ENCODE measurements around the gene SYT1. TPM values are rescaled to one million over a fixed set of nuclear protein-coding genes. Genes with fewer than 3 reads are reported as not detected.
"Not testable (repeated sequence)": the region's sequence is repeated elsewhere in the genome, so short reads cannot be mapped to it uniquely, and the experiment has no call there.

The SYT1 gene
- 0.43 TPM for polyA plus RNA-seq (2013, experiment 1 of 2; ENCODE audit: insufficient read length)
- 0.36 TPM for polyA plus RNA-seq (2013, experiment 2 of 2; ENCODE audit: insufficient read length)

DNA sequence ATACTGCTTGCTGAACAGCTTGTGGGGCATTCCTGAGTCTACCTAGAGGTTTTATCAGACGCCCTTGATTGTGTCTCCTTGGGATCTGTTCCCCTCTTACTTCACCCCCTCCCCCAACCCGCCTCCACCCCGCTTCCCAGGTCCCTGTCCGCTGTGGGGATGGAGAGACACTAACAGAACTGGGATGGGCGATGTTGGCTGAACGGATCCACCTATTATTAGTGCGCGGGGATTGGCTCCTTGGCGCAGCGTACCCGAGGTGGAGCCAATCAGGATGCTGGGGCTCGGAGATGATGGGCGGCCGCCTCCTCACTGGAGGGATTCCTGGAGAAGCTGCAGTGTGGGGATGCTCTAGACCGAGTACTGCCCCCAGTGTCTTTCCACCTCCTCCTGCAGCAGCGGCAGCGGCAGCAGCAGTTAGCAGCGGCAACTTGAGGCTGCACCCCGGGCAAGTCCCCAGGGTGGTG lies at the start of gene SYT1:
Gene SYT1, plus strand, starts transcription at position 372 of the 467 bp plus-strand sequence.
- DNase-seq: peak; percentile 71

DNA sequence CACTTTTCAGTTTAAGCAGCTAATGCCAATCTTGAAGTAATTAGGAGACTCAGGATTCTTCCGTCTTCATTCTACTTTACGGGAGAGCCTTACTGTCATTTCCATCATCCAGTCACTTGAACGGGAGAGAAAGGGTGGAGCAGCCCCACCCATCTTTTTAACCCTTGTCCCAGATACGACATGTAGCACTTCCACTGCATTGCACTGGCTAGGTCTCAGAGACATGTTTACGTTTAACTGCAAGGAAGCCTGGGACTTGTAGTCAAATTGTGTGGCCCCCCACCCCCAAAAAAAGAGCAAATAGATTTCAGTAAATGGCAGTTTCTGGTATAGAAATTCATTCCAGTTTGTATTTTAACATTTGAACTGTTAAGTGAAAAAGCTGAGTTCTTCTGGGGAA lies 46.1 kb upstream of the SYT1 start:
- no peak for DNase-seq

DNA sequence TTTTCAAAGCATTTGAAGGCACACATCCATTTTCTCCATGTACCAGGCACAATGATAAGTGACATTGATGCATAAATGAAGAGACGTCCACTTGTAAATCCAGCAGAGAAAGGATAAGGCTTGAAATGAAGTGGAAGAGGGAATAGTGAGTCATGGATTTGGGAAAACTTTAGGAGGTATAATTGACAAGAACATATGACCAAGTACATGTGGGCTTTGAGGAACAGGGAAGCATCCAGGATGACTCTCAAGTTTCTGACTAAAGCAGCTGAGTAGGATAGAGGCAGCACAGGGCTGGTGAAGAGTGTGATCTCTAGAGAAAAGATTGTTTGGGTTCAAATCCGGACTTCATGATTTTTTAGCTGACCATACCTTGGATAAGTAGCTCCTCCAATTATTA lies 43.6 kb upstream of the SYT1 start:
- no peak for DNase-seq

DNA sequence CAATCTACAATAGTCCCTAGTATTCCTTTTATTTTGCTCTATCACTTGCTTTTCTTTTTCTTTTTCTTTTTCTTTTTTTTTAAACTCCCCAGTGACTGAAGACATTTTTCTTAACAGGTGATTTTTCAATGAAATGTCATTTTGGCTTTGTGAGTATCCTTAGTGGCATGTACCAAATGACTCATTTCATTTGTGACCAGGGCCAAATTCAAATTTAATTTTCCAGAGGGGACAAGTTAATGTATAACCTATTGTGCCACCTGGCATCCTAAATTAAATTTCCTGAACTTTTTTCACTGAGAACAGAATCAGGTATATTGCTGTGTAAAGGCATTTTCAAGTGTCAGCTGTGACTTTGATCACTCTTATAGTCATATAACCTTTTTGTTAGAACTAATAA lies 39.7 kb upstream of the SYT1 start:
- DNase-seq: no peak

DNA sequence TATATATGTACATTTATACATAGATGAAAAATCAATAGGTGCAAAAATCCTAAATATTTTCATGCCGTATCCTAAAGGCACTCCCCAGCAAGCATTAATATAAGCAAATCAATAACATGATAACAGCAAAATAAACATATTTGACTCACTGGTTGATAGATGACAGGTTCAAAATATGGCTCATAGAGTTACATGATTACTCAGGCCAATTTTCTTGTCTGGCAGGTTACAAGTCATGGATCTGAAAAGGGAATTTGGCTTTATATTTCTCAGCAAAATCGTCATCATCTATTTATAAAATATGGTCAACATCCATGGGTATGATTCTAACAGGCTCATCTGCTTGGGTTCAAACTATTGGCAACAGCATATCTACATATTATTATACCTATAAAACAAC lies 34.9 kb upstream of the SYT1 start:
- no peak for DNase-seq

DNA sequence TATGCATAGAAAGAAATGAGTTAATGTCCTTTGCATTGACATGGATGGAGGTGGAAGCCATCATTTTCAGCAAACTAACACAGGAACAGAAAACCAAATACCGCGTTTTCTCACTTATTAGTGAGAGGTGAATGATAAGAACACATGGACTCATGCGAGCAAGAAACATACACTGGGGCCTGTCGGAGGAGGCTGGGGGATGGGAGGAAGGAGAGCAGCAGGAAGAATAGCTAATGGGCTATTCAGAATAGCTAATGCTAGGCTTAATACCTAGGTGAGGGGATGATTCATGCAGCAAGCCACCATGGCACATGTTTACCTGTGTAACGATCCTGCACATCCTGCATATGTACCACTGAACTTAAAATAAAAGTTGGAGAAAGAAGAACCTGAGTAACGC lies 29.1 kb upstream of the SYT1 start:
- DNase-seq: no peak

DNA sequence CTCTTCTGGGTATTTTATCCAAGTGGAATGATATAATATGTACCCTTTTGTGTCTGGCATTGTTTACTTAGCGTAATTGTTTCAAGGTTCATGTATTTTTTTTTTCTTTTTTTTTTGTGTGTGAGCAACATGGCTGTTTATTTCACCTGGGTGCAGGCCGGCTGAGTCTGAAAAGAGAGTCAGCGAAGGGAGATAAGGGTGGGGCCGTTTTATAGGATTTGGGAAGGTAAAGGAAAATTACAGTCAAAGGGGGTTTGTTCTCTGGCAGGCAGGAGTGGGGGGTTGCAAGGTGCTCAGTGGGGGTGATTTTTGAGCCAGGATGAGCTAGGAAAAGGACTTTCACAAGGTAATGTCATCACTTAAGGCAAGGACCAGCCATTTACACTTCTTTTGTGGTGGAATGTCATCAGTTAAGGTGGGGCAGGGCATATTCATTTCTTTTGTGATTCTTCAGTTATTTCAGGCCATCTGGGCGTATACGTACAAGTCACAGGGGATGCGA lies 24.0 kb upstream of the SYT1 start:
- not testable (repeated sequence) for DNase-seq

DNA sequence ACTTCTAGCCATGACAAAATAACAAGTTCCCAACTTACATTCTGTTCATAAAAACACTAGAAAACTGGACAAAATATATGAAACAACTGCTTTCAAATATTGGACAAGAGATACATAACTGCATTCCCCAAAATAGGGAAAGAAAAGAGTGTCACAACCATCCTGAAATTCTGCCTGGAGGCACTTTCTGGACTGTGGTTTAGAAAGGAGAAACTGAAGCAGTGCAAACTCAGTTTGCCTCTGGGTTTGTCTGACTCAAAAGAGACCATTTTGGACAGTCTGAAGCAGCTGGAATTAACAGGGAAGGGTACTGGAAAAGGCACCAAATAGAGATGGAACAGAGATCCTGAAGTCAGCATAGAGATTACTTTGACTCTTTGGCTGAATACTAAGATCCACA lies 11.3 kb upstream of the SYT1 start:
- no peak for DNase-seq

DNA sequence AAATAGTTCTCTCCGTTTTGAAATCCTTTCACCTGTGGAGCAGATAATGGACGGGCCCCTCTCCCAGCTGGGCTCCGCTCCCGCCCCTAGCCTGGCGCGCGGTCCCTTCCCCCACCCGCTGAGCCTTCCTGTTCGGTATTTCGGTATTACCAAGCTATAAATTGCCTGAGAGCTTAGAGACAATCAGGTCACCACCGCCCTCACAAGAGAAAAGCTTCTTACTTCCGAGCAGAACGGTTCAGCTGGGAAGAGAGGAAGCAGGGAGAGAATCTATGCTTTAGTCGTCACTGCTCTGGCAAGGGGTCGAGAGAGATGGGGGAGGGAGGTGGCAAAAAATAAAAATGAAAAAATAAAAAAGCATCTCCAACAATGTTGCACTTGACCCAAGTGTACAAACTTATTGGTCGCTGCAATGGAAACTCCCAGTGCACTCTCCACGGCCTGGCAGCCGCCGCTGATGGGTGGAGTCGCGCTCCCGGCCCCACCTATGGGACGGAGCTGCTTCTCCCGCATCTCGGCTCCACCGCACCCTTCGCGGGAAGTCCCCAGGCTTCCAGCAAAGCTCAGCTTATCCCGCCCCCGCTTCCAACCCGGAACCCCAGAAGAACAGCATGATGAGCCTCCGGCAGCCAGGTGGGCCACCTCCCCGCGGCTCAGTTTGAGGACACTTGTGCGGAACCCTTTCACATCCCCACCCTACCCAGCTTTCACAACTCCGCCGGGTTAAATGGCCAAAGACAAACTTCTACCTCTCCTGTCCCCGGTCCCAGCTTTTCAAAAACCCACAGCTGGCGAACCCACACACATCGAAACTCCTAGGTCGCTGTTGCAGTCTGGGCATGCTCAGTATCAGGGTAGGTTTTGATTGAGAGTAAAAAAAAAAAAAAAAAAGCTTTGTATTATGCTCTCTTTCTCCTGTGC lies 832 bp upstream of the SYT1 start:
- peak; percentile 16 for DNase-seq

DNA sequence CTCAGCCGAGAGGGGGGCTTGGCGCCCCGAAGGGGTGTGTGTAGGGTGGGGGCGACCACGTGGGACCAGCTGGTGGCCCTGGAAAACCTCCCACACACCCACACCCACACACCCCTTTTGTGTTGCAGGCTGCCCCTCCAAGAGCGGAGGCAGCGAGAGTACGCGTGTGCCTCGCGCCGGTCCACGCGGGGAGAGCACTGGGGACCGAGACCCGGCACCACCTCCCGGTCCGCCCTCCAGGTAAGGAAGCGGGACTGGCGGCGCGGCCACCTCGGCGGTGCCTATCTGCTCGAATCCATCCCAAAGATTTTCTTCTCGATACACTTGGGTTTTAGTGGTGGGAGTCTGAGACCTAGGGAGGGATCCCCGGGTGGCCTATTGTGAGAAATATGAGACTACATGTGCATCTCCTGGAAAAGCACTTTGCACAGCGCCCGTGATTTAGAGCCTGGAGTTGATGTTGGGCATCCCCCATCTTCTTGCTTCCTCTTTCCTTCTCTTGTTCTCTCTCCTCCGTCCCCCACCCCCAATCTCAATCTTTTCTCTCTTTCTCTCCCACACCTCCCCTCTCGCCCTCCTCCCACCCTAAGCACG lies 393 bp downstream of the SYT1 start:
- no peak for DNase-seq

DNA sequence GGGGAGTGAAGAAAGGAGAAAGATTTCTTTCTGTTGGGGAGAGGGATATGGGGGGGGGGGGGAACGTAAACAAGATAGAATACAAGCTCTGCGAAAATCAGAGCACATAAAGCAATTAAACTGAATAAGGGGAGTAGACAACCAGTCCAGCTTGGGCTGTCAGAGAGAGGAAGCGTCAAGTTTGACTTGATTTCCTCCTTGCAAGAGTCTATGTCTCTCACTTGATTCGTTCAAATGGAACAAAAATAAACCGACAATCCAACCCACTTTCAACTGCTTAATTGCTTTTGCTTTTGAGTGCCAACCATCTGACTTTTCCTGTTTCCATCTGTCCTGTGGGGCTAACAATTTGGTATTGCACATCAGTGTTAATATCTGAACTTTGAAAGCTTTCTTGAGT lies 942 bp downstream of the SYT1 start:
- no peak for DNase-seq

DNA sequence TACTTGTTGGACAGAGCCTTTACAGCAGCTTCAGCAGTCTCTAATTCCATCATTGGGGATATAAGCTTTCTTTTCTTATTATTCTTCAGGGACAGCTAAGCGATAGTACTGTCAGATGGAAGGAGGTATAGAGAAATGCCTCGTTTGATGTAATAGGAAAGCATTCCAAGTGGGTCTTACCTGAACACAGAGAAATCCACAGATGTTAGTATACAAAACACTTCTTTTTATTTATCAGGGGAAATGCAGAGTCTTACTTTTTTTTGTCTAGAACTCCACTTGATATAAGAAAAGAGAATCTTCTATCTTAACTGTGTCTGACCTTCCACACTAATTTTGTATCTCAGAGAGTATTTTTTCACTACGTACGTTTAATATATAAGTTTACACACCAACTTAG lies 1.9 kb downstream of the SYT1 start:
- DNase-seq: no peak

DNA sequence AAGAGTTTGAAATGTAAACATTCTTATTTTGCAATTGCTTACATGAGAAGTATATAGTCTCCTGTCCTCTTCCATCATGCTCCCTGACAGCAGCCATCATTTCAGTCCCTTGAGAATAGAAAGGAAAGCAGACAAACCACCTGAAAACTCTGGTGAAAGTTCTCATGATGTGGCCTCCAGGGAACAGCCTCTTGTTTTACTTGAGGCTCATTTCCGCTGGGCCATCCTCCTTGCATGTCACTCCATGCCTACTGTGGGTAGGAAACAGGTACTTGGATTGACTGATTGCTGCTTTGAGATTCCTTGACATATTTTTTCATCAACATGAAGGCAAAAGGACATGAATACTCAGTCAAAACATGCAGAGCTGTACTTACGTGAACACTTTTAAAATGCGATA lies 6.0 kb downstream of the SYT1 start:
- DNase-seq: no peak

DNA sequence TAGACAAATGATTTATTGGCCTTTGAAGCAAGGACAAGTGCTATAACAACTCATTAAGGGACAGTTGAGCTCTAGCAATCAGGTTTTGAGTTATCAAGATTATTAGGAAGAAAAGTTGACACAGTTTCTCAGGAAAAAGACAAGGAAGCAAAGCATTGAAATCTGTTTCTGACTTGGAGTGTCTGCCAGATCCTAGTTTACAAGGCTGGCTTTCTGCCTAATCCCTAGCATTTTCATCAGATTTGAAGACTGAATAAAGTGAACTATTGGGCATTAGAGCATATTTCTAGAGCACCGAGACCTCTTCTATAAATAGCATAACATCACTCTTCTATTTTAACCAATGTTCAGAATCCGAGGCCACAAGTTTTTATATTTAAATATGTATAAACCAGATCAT lies 7.0 kb downstream of the SYT1 start:
- DNase-seq: no peak

DNA sequence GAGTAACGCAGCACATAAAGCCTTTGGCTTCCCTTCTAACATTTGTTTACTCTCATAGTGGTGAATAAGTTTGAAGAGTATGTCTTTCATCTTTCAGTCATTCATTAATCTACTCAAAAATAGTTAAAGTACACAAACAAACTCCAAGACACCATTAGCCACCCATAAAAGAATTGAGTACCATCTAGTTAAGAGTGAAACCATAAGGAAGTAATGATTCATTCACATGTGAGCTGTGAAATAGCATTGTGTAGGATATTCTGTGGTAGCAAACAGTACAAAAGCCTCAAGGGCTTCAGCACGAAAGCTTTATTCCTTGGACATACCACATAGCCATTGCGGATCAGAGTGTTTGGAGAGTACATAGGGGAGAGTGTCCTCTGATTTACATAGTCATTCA lies 13.9 kb downstream of the SYT1 start:
- DNase-seq: no peak

DNA sequence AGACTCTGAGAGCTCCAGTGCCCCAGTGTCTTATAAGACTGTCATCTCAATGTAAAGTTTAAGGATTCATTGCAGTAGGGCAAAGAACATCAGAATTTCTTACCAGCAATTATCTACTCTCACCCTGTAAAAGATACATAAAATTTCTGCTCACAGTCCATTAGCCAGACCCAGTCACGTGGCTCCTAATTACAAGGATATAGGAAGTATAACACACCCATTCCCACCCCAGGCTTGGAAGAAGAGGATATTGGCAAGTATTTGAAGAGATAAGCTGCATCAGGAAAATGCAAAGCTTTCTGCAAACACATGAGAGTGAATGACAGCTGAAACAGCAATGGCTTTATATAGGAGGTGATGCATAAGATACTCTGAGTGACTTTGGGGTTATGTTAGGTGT lies 14.3 kb downstream of the SYT1 start:
- DNase-seq: no peak

DNA sequence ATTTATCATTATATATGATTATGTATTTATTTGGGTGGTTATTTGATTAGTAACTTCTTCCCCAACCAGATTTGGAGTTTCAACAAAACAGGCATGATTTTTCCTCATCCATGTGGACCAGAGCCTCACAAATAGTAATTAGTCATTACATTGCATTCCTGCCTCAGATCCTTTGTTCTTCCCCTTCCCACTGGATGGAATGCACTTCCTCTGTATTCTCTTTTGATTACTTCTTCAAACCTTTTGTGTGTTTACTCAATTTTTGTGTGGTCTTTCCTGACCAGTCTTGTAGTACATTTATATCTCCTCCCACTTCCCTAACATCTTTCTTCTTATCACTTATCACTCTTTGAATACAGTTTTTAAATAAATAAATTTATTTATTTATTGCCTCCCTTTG lies 15.5 kb downstream of the SYT1 start:
- peak; percentile 27 for DNase-seq

DNA sequence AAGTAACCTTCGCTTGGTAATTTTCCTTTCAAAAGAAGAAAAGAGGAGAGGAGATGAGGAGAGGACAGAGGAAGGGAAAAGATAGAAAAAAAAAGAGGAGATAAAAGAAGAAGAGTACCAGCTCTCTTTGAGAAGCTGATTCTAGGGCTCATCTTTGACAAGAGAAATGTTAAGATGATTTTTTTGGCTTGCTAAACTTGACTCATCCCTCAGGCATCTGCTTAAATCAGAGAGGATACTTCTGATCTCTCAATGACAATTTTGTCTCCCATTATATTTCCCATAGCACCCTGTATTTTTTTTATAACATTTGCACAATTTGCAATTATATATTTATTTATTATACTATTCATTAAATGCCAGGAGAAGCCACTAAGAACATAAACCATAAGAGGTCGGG lies 17.1 kb downstream of the SYT1 start:
- peak; percentile 51 for DNase-seq

DNA sequence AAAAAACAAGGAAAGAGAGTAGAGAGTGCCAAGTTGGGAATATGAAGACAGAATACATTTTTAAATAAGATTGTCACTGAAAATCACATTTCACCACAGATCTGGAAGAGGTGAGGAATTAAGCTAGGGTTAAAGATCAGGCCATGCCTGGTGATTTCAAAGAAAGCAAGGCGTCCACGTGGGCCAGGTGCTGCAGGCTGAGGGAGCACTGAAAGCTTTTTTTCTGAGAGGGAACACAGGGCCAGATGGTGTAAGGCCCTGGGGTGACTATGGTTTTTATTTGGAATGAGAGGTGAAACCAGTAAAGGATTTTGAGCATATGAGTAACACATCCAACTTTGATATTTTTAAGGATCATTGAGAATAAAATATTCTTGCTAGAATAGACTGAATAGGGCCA lies 20.9 kb downstream of the SYT1 start:
- DNase-seq: no peak

DNA sequence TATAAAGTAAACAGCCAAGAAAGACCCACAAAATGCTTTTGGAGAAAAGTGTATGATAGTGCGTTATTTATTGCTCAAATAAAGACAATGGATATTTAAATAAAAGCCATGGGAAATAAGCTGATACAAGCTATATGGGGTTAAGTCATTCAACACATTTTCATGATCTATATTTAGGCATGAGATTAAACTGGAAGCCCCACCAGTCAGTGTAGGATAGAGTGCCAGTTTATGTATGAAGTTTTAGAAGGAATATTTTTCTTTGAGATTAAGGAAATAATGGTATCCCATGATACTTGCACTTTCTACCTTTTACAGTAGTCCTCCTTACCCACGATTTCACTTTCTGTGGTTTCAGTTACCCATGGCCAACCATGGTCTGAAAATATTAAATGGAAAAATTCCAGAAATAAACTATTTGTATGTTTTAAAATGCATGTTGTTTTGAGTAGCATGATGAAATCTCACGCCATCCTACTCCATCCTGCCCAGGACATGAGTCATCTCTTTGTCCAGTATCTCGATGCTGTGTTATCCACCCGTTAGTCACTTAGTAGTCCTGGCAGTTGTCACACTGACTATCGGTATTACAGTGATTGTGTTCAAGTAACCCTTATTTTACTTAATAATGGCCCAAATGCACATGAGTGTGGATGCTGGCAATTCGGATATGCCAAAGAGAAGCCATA lies 22.3 kb downstream of the SYT1 start:
- peak; percentile 80 for DNase-seq

DNA sequence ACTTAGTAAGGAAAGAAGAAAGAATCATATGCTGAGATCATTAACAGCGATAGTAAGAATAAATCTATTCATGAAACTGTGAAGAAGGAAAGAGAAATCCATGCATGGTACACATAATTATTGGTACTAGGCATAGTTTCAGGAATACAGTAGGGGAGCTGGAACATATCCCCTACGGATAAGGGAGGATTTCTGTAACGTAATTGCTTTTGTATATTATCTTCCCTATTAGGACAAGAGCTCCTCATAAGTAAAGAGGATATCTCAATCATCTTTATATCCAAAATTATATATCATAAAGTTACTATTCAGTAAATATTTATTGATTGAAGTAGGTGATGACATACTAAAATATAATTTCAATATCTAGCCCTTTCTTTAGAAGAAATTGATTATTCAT lies 22.9 kb downstream of the SYT1 start:
- DNase-seq: no peak

DNA sequence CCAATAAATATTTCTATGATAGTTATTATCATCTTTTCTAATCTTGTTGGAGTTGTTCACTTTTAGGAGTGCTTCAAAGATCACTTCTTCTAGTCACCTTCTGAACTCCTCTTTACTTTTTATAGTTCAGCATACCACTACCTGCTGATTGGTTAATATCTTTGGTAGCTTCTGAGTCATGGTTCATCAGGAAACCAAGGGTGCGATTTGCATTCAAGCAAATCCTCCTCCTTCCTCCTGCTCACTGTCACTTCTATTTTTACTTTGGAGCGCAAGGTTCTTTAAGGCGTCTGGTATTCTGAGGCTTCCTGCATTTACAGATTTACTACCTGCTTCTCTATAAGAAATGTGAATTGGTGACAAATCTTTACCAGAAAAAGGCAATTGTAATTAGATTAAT lies 24.0 kb downstream of the SYT1 start:
- DNase-seq: no peak

DNA sequence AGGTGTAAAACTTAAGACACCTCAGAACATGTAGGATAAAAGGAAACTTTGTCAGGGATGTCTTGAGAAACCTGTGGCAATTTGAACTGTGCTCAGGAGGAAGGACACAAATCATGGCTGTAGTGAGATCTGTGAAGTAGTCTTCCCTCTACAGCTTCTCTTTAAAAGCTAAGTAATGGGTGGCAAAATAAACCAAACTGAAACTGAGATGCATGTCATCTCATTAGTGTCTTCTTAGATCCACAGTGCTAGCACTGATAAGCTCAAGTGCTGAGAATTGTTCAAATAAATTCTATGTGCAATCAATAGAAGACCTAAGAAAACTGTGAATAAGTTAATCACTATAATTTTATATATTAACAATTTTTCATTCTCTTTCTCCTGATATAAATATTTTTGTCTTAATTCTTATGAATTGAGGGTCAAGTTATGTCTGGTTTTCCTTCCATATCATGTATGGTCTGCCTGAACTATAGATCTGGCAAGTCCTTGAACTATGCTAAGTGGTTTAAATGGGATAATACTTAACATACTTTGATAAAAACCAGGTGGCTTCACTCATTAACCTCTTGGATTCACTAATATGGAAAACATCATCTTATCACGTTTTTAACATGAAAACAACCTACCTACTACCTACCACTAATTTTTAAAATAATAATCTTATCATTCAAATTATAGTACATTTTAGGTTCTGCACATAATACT lies 27.2 kb downstream of the SYT1 start:
- no peak for DNase-seq
